Measurements from ENCODE around the gene GALNTL6.

- TF ChIP-seq CTCF (IDR thresholded peaks at IDR 0.05; ENCODE audit: extremely low read depth in 1 of 2, insufficient read depth in 1 of 2, low read depth in 1 of 2, low read length in 2 of 2) (no peak), POLR2A (IDR thresholded peaks at IDR 0.05; ENCODE audit: low read depth, low read length) (no peak), JUN (IDR thresholded peaks at IDR 0.05; ENCODE audit: borderline replicate concordance, insufficient read depth, insufficient read length, low read depth) (no peak), MAX (IDR thresholded peaks at IDR 0.05; ENCODE audit: insufficient read depth, insufficient read length) (no peak), POLR2AphosphoS5 (IDR thresholded peaks at IDR 0.05; ENCODE audit: insufficient read depth, low read depth, low read length) (no peak), MYC (IDR thresholded peaks at IDR 0.05; ENCODE audit: low read depth, low read length) (no peak), EZH2 (IDR thresholded peaks at IDR 0.05; ENCODE audit: borderline replicate concordance, low read depth, low read length, severe bottlenecking) (no peak), FOS (IDR thresholded peaks at IDR 0.05; ENCODE audit: borderline replicate concordance, insufficient read depth, low read length) (no peak)
Observed at GRCh38 chr4:172995704-172996103, 1182.5 kb downstream of the GALNTL6 start.

Data from endothelial cell of umbilical vein (primary cell).